Astrocyte (in vitro differentiated cells and primary cell): Measurements from ENCODE around the gene FBXW7. TPM values are rescaled to one million over a fixed set of nuclear protein-coding genes. Genes with fewer than 3 reads are reported as not detected.

Source experiments
- DNase-seq: peaks from one replicate; pipeline ENCODE4 v3.0.0-alpha.2; 2010; ENCODE audit warnings: low read depth
- FAIRE-seq: peaks from 2 replicates; lab custom pipeline; 2011; peaks lifted over from hg19 to GRCh38; lab: Jason Lieb, UNC
- H2AFZ ChIP-seq: 2 replicates; pipeline ENCODE4 v1.6.0; 2012; ENCODE audit warnings: low read depth, low read length, inconsistent platforms
- H3K27ac ChIP-seq: 2 replicates; pipeline ENCODE4 v1.5.1; 2011; ENCODE audit warnings: low read depth, low read length, inconsistent platforms
- H3K27me3 ChIP-seq: 2 replicates; pipeline ENCODE4 v1.6.0; 2011; ENCODE audit warnings: low read length, inconsistent platforms; ENCODE audit not compliant: insufficient read depth
- H3K36me3 ChIP-seq: 2 replicates; pipeline ENCODE4 v1.5.1; 2011; ENCODE audit warnings: low read length, inconsistent platforms; ENCODE audit not compliant: insufficient read depth
- H3K4me1 ChIP-seq: 2 replicates; pipeline ENCODE4 v1.5.1; 2011; ENCODE audit warnings: low read length, inconsistent platforms; ENCODE audit not compliant: insufficient read depth
- H3K4me2 ChIP-seq: 2 replicates; pipeline ENCODE4 v1.6.0; 2012; ENCODE audit warnings: low read length, inconsistent platforms
- H3K4me3 ChIP-seq: 2 replicates; pipeline ENCODE4 v1.5.1; 2011; ENCODE audit warnings: low read depth, mild to moderate bottlenecking, low read length, inconsistent platforms; ENCODE audit not compliant: insufficient read depth
- H3K79me2 ChIP-seq: 2 replicates; pipeline ENCODE4 v1.6.0; 2012; ENCODE audit warnings: mild to moderate bottlenecking, low read length, inconsistent platforms; ENCODE audit not compliant: insufficient read depth
- H3K9ac ChIP-seq: 2 replicates; pipeline ENCODE4 v1.6.0; 2012; ENCODE audit warnings: mild to moderate bottlenecking, low read length, inconsistent platforms
- H3K9me3 ChIP-seq: 2 replicates; pipeline ENCODE4 v1.5.1; 2012; ENCODE audit warnings: low read depth, mild to moderate bottlenecking, low read length, inconsistent platforms; ENCODE audit not compliant: insufficient read depth
- H4K20me1 ChIP-seq: 2 replicates; pipeline ENCODE4 v1.6.0; 2012; ENCODE audit warnings: low read length, inconsistent platforms; ENCODE audit not compliant: insufficient read depth
- H3K27ac Mint-ChIP-seq: one replicate; pipeline ENCODE4 v1.8.0; 2021; ENCODE audit warnings: mild to moderate bottlenecking, mixed read lengths; ENCODE audit not compliant: unreplicated experiment
- H3K27me3 Mint-ChIP-seq: one replicate; pipeline ENCODE4 v1.8.0; 2021; ENCODE audit warnings: low read depth, mixed read lengths; ENCODE audit not compliant: unreplicated experiment
- H3K36me3 Mint-ChIP-seq: one replicate; pipeline ENCODE4 v1.8.0; 2021; ENCODE audit warnings: low read depth, mixed read lengths; ENCODE audit not compliant: unreplicated experiment
- H3K4me1 Mint-ChIP-seq: one replicate; pipeline ENCODE4 v1.8.0; 2021; ENCODE audit warnings: low read depth, mixed read lengths; ENCODE audit not compliant: unreplicated experiment
- H3K4me3 Mint-ChIP-seq: one replicate; pipeline ENCODE4 v1.8.0; 2021; ENCODE audit warnings: mild to moderate bottlenecking, moderate library complexity, mixed read lengths; ENCODE audit not compliant: unreplicated experiment
- H3K9me3 Mint-ChIP-seq: one replicate; pipeline ENCODE4 v1.8.0; 2021; ENCODE audit warnings: mild to moderate bottlenecking, mixed read lengths; ENCODE audit not compliant: unreplicated experiment
- CTCF ChIP-seq: IDR thresholded peaks from 2 replicates; pipeline ENCODE4 v1.5.1; 2011; ENCODE audit warnings: low read depth, mild to moderate bottlenecking, inconsistent platforms, low read length, moderate library complexity; ENCODE audit not compliant: insufficient read depth
- EZH2 ChIP-seq: IDR thresholded peaks from 2 replicates; pipeline ENCODE4 v1.6.1; 2012; ENCODE audit warnings: mild to moderate bottlenecking, low read length, inconsistent platforms; ENCODE audit not compliant: insufficient read depth
- total RNA-seq: library from RNA; stranded (reverse); gene quantifications from 2 replicates; pipeline ENCODE4 v1.2.1, GENCODE V29; 2021

FBXW7 gene
- total RNA-seq, 1 donor from 2014 or later = 34.7 TPM

- no peak for DNase-seq
Measured at GRCh38 chr4:152564336-152564735, 28.4 kb upstream of the FBXW7 start.

GRCh38 chr4:152563209-152563608 is 27.3 kb upstream of the FBXW7 start:
- no peaks in the 10 kb centered on the region for H3K9me3 ChIP-seq
- Mint-ChIP-seq H3K27ac (no peak overlapping the region), H3K9me3 (no peaks in the 10 kb centered on the region), H3K4me3 (no peak overlapping the region), H3K4me1 (peaks cover 4% of the 10 kb centered on the region), H3K36me3 (no peaks in the 10 kb centered on the region), H3K27me3 (no peaks in the 10 kb centered on the region)
- TF ChIP-seq CTCF (no peak), EZH2 (no peak)
- no peak for FAIRE-seq
- no peak for DNase-seq
- no peaks in the 10 kb centered on the region for H3K79me2 ChIP-seq
- no peaks in the 10 kb centered on the region for H3K27me3 ChIP-seq
- H3K9ac ChIP-seq = no peak overlapping the region
- H4K20me1 ChIP-seq = no peaks in the 10 kb centered on the region
- H3K4me2 ChIP-seq = no peak overlapping the region
- no peaks in the 10 kb centered on the region for H3K36me3 ChIP-seq
- no peak overlapping the region for H2AFZ ChIP-seq
- no peaks in the 10 kb centered on the region for H3K4me1 ChIP-seq
- H3K27ac ChIP-seq = no peak overlapping the region
- no peak overlapping the region for H3K4me3 ChIP-seq

More at GRCh38 chr4:152564336-152564735, 28.4 kb upstream of the FBXW7 start:
- no peak for FAIRE-seq
- no peak overlapping the region for H3K4me3 Mint-ChIP-seq
- H3K27ac Mint-ChIP-seq = no peak overlapping the region
- no peaks in the 10 kb centered on the region for H3K27me3 Mint-ChIP-seq
- Histone ChIP-seq H2AFZ (no peak overlapping the region), H3K9me3 (no peaks in the 10 kb centered on the region), H3K27ac (no peak overlapping the region), H3K27me3 (no peaks in the 10 kb centered on the region), H3K4me1 (no peaks in the 10 kb centered on the region), H3K36me3 (no peaks in the 10 kb centered on the region), H3K9ac (no peak overlapping the region), H3K4me2 (no peak overlapping the region), H3K79me2 (no peaks in the 10 kb centered on the region), H4K20me1 (no peaks in the 10 kb centered on the region), H3K4me3 (no peak overlapping the region)
- no peaks in the 10 kb centered on the region for H3K4me1 Mint-ChIP-seq
- TF ChIP-seq CTCF (no peak), EZH2 (no peak)
- no peaks in the 10 kb centered on the region for H3K9me3 Mint-ChIP-seq
- H3K36me3 Mint-ChIP-seq = no peaks in the 10 kb centered on the region

GRCh38 chr4:152559641-152560040 is 23.7 kb upstream of the FBXW7 start:
- H2AFZ ChIP-seq = no peak overlapping the region
- DNase-seq (no peak), FAIRE-seq (no peak)
- H3K36me3 Mint-ChIP-seq = no peaks in the 10 kb centered on the region
- no peak overlapping the region for H3K4me2 ChIP-seq
- TF ChIP-seq CTCF = no peak
- no peak for TF ChIP-seq EZH2
- no peaks in the 10 kb centered on the region for H3K27me3 ChIP-seq
- H4K20me1 ChIP-seq = no peaks in the 10 kb centered on the region
- no peaks in the 10 kb centered on the region for H3K79me2 ChIP-seq
- no peaks in the 10 kb centered on the region for H3K27me3 Mint-ChIP-seq
- no peaks in the 10 kb centered on the region for H3K9me3 ChIP-seq
- no peaks in the 10 kb centered on the region for H3K9me3 Mint-ChIP-seq
- H3K9ac ChIP-seq = no peak overlapping the region
- H3K27ac Mint-ChIP-seq = no peak overlapping the region
- H3K4me1 Mint-ChIP-seq = peaks cover 4% of the 10 kb centered on the region
- no peaks in the 10 kb centered on the region for H3K4me1 ChIP-seq
- H3K27ac ChIP-seq = no peak overlapping the region
- no peaks in the 10 kb centered on the region for H3K36me3 ChIP-seq
- no peak overlapping the region for H3K4me3 ChIP-seq
- no peak overlapping the region for H3K4me3 Mint-ChIP-seq
